Astrocyte of the cerebellum (primary cell): ENCODE measurements around the gene MAP6.

Experiments
- DNase-seq: peaks from one replicate; pipeline ENCODE4 v3.0.0-alpha.2; 2011; ENCODE audit warnings: low read depth
- H3K4me3 ChIP-seq: 2 replicates; pipeline ENCODE4 v1.5.1; 2011; ENCODE audit warnings: mild to moderate bottlenecking, low read depth, low read length, moderate library complexity
- in situ Hi-C: cut with HindIII; loops from 2 replicates; pipeline ENCODE4 v1.10.0; 2017; ENCODE audit warnings: low sequenced_read_pairs
- TF ChIP-seq, protein P1 (sequence below): IDR thresholded peaks from 2 replicates; pipeline ENCODE4 v1.5.1; 2012; ENCODE audit warnings: low read length, low read depth, moderate library complexity, mild to moderate bottlenecking; ENCODE audit errors: missing control alignments

MAP6 gene

DNA sequence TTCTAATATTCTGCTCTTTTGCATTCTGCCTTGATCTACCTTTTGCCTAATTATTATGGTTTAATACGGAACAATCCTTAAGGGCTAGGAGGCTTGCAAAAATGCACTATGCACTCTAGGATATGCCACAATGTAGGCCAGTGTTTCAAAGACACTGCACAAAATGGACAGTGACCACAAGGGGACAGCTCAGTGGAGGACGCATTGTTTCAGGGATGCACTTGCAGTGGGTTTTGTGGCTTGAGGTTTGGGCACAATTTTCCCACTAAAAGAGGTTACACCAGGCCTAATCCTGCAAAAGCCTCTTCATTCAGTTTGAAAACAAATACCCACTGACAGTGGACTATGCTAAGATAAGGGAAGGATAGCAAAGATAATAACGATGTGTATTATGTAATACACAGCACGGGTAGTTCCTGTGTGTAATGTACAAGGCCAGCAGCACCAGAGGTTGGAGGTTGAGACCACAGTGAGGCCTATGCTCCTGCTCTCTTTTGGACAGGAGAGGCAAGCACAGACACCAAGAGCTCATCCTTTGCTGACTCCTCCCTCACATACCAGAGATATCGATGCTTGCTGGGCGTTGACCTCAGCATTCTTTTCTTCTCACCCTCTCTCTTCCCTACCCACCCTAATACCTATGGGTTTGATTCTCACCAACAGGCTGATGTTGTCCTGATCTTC lies 12.7 kb downstream of the MAP6 start:
- TF ChIP-seq, protein P1, sequence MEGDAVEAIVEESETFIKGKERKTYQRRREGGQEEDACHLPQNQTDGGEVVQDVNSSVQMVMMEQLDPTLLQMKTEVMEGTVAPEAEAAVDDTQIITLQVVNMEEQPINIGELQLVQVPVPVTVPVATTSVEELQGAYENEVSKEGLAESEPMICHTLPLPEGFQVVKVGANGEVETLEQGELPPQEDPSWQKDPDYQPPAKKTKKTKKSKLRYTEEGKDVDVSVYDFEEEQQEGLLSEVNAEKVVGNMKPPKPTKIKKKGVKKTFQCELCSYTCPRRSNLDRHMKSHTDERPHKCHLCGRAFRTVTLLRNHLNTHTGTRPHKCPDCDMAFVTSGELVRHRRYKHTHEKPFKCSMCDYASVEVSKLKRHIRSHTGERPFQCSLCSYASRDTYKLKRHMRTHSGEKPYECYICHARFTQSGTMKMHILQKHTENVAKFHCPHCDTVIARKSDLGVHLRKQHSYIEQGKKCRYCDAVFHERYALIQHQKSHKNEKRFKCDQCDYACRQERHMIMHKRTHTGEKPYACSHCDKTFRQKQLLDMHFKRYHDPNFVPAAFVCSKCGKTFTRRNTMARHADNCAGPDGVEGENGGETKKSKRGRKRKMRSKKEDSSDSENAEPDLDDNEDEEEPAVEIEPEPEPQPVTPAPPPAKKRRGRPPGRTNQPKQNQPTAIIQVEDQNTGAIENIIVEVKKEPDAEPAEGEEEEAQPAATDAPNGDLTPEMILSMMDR: no peak

DNA sequence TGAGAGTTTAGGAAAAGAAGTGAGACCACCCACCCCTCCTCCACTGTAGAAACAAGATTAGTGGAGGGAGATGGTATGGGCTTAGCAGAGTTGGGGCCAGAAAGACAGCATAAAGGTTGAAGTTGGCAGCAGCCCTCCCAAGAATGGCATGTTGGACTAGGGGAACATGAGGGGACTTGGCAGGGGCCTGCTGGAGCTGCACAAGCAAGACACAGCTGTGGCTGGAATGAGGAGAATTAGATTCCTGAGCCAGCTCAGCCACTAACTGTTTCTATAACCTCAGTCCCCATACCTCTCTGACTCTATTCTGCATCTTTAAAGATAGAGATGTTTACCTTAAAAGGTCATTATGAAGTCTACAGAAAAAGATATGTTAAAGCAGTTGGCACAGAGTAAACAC lies 13.2 kb downstream of the MAP6 start:
- no peak for DNase-seq
- in situ Hi-C loops: no loop called here
- TF ChIP-seq, protein P1: no peak
- H3K4me3 ChIP-seq: no peak overlapping the region

More for the DNA sequence above, 12.7 kb downstream of the MAP6 start:
- DNase-seq: no peak
- in situ Hi-C loops: no loop called here
- H3K4me3 ChIP-seq: no peak overlapping the region

DNA sequence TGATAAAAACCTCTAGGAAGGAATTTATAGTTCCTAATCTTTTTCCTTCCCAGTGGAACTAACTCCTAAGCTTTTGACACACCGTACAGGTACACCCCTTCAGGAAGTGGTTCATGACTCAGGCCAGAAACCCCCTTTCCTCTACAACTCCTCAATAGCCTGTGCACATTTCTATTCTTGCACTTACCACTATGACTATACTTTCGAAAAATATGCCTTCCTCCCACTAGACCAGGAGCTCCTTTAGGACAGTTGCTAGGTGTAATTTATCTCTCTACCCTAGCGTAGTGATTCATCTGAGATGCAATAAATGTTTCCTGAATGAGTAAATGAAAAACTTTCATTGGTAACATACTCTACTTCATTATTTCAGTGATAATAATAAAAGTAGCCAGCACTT lies 14.5 kb downstream of the MAP6 start:
- in situ Hi-C loops: no loop called here
- no peak overlapping the region for H3K4me3 ChIP-seq
- no peak for DNase-seq
- TF ChIP-seq, protein P1: no peak

DNA sequence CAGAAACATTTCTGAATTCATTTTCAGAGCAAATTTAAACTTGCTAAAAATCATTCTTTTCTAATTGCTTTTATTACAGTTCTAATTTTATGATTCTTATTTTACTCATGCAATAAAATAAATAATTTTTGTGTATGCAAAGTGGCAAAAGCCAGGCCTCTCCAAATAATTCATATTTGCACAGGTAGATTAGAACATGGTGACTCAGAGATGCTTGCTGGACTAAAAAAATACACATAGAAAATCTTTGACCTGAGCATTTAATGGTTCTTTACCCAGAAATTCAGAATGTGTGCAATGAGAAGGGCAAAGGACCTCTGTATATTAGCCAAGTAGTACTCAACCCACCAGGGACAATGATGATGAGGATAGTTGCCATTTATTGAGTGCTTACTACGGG lies 15.3 kb downstream of the MAP6 start:
- no peak overlapping the region for H3K4me3 ChIP-seq
- TF ChIP-seq, protein P1: no peak
- in situ Hi-C loops: no loop called here
- no peak for DNase-seq

DNA sequence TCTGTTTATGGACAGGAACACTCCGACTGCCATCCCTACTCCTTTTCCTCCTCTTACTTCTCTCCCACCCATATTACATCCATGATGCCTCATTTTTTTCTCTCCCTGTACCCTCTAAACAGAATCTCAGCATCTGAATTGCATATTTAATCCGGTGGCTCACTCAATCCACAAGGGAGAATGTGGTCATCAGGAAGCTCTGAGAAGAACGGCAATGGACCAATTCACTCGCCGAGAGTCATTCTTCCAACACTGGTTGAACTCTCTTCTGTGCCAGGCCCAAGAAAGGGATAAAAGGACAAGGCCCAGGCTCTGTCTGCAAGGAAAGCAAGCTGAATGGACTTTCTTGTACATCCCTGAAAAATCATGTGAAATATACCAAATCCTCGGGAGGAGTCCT lies 15.9 kb downstream of the MAP6 start:
- H3K4me3 ChIP-seq: no peak overlapping the region
- DNase-seq: no peak
- TF ChIP-seq, protein P1: no peak
- in situ Hi-C loops: no loop called here

DNA sequence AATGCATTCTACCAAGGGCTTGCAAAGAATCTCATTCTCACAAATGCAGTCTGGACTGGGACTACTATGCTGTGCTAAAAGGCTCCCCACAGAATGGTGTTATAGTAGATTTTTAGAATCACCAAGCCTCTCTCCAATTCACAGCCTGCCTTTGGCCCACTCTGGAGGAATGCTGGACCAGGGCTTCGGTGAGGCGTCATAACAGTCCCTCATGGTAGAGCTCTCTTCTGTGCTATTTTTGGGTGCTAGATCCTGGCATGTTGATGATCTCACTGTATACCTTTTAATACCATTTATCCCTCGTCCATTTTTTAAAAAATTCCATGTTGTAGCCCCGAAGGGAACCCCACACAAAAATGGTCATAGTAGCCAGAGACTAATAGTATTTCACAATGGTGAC lies 17.6 kb downstream of the MAP6 start:
- DNase-seq: no peak
- no peak overlapping the region for H3K4me3 ChIP-seq
- TF ChIP-seq, protein P1: no peak
- in situ Hi-C loops: no loop called here
